IgD-negative memory B cell (primary cell): ENCODE results near the gene AKT1. TPM values are rescaled to one million over a fixed set of nuclear protein-coding genes. Genes with fewer than 3 reads are reported as not detected.
A peak's percentile ranks its signal among the peaks of the same experiment; 100 is the strongest.

Experiments
- H3K27ac Mint-ChIP-seq, 3 donors: one replicate each; pipeline ENCODE4 v1.8.0; 2020 to 2022; ENCODE audit warnings: mild to moderate bottlenecking in 3 of 3, mixed read lengths in 3 of 3, moderate library complexity in 1 of 3
- H3K27me3 Mint-ChIP-seq: one replicate; pipeline ENCODE4 v1.8.0; 2021; ENCODE audit warnings: mixed read lengths
- H3K36me3 Mint-ChIP-seq: one replicate; pipeline ENCODE4 v1.8.0; 2020; ENCODE audit warnings: mild to moderate bottlenecking, mixed read lengths
- H3K4me1 Mint-ChIP-seq, 3 donors: one replicate each; pipeline ENCODE4 v1.8.0; 2020 to 2022; ENCODE audit warnings: mixed read lengths in 3 of 3, mild to moderate bottlenecking in 1 of 3
- H3K4me3 Mint-ChIP-seq, 4 donors: one replicate each; pipeline ENCODE4 v1.8.0; 2020 to 2022; ENCODE audit warnings: mild to moderate bottlenecking in 4 of 4, mixed read lengths in 4 of 4, moderate library complexity in 3 of 4
- H3K9me3 Mint-ChIP-seq, 3 donors: one replicate each; pipeline ENCODE4 v1.8.0; 2020 to 2021; ENCODE audit warnings: mixed read lengths in 3 of 3, mild to moderate bottlenecking in 1 of 3
- polyA plus RNA-seq: library from polyadenylated mRNA; unstranded; fragments of 300-500 nt; fragmentation: Illumina TruSeq; gene quantifications from one replicate; pipeline ENCODE4 v1.2.3, GENCODE V29; 2021

AKT1 gene
- polyA plus RNA-seq, 1 donor from 2014 or later = 8.2 TPM

GRCh38 chr14:104787736-104788135 lies 7.8 kb downstream of the AKT1 start:
- H3K4me1 Mint-ChIP-seq = peaks cover 0 to 2% (median 0%) of the 10 kb centered on the region in 3 donors

DNA sequence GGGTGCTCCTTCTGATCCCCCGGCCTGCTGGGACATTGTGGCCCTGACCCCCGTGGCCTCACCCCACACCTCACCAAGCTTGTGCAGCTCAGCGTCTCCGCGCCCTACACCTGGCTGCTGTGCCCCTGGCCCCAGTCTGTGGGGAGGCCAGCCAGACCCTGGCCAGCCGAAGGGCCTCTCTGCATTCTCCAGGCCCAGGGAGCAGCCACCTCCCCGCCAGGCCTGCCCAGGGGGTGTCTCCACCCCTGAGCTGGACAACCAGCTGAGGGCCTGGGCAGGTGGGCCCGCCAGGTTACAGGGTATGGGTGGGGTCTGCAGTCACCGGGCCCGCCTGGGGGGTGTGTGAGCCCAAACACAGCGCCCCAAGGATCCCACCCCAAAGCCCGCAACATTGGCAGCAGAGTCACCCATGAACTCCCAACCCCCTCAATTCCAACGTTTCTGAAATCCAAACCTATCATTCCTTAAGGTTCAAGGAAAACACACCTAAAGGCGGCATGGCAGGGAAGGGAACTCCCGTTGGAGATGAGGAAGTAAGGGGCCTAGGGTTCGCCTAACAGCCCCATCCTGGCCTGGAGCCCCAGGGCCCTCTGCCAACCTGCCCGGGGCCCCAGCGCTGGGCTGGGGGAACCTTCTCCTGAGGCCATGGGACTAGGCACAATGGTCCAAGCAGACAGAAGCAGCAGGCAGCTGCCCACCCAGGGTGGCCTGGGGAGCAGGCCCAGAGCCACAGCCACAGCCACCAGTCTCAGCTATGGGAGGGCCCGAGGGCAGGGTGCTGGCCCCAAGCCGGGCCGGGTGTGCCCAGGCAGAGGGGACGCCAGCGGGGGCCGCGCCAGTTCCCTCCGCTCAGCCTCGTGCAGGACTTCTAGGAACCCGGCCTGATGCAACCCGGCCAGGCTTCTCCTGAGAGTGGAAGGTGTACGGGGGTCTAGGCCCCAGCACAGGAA lies 8.5 kb downstream of the AKT1 start:
- H3K36me3 Mint-ChIP-seq = no peaks in the 10 kb centered on the region
- H3K4me3 Mint-ChIP-seq = no peak overlapping the region
- no peaks in the 10 kb centered on the region for H3K9me3 Mint-ChIP-seq
- H3K27ac Mint-ChIP-seq = no peak overlapping the region
- H3K4me1 Mint-ChIP-seq = peaks cover 0 to 2% (median 0%) of the 10 kb centered on the region in 3 donors
- no peaks in the 10 kb centered on the region for H3K27me3 Mint-ChIP-seq

More at GRCh38 chr14:104787736-104788135, 7.8 kb downstream of the AKT1 start:
- no peak overlapping the region for H3K27ac Mint-ChIP-seq
- no peaks in the 10 kb centered on the region for H3K27me3 Mint-ChIP-seq
- H3K4me3 Mint-ChIP-seq = no peak overlapping the region
- H3K9me3 Mint-ChIP-seq = no peaks in the 10 kb centered on the region
- no peaks in the 10 kb centered on the region for H3K36me3 Mint-ChIP-seq

DNA sequence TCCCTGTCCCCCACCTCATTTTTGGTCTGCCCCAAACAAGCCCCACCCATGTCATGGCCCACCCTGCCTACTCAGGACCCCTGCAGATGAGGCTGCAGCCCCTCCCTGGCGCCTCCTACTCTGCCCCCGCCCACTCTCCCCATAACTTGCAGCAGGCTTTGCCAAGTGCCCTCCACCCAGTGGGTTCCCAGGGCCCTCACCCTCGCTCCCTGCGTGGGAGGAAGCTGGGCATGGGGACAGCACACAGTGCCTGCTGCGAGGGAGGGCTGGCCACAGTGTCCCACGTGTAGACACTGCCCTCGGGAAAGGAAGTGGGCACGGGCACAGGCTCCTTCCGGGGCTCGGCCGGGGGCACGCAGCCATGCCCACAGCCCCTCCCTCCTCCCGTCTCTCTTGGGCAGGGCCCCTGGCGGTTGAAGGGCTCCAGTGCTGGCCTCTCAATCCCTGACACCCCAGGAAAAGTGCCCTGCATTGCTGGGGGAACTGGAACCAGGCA lies 9.4 kb downstream of the AKT1 start:
- no peaks in the 10 kb centered on the region for H3K27me3 Mint-ChIP-seq
- H3K27ac Mint-ChIP-seq = no peak overlapping the region
- peaks cover 0 to 2% (median 0%) of the 10 kb centered on the region in 3 donors for H3K4me1 Mint-ChIP-seq
- H3K9me3 Mint-ChIP-seq = no peaks in the 10 kb centered on the region
- H3K4me3 Mint-ChIP-seq = no peak overlapping the region
- H3K36me3 Mint-ChIP-seq = no peaks in the 10 kb centered on the region

DNA sequence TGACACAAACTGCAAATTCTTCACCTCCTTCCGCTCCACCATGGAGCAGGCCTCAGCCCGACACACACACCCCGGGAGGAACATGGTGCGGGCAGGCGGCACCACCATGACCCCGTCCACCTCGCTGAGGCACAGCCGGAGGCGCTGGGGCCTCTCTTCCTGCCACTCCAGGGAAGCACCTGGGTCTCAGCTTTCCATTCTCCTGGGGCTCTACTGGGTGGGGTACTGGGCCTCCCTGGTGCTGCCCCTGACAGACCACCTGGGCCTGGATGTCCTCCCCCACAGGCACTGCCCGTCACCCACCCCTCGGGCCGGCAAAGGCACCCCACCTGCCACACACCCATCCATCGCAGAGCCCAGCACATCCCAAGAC lies 9.9 kb downstream of the AKT1 start:
- no peaks in the 10 kb centered on the region for H3K36me3 Mint-ChIP-seq
- H3K4me3 Mint-ChIP-seq = no peak overlapping the region
- peaks cover 0 to 3% (median 0%) of the 10 kb centered on the region in 3 donors for H3K4me1 Mint-ChIP-seq
- no peak overlapping the region for H3K27ac Mint-ChIP-seq
- no peaks in the 10 kb centered on the region for H3K9me3 Mint-ChIP-seq
- H3K27me3 Mint-ChIP-seq = no peaks in the 10 kb centered on the region

DNA sequence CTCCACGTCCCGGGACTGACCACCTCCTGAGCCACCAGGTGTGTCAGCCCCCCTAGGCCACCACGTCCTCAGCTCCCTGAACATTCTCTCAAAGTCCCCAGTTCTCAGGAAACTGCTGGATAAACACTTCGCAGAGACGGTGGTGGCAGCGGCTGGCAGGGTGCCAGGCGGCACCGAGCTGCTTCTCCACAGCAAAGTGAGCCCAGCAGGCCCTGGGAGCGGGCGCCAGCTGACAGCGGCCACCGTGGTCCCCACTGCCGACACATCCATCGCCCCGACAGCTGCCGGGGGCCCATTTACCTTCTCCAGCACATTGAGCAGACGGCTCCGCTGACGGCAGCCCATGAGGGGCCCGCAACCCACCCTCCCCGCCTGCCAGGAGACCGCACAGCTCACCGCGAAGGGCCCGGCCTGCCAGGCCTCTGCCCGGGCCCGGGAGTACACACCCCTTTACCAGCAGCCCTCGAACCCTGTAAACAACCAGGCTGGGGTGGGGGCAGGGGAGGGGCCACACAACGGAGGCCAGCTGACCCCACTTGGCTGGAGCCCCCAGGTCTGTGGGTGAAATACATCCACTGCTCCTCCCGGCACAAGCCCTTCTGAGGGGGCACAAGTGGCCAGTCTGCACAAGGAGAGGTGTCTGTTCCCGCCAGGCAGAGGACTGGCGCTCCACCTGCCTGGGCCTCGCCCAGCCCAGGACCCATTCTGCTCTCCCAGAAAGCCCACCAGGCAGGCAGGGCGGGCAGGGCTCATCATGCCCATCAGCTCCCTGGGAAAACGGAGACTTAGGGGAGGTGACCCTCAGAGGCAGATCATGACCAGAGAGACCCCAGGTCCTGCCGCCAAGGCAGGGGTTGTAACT lies 10.5 kb downstream of the AKT1 start:
- H3K4me3 Mint-ChIP-seq = no peak overlapping the region
- no peaks in the 10 kb centered on the region for H3K36me3 Mint-ChIP-seq

DNA sequence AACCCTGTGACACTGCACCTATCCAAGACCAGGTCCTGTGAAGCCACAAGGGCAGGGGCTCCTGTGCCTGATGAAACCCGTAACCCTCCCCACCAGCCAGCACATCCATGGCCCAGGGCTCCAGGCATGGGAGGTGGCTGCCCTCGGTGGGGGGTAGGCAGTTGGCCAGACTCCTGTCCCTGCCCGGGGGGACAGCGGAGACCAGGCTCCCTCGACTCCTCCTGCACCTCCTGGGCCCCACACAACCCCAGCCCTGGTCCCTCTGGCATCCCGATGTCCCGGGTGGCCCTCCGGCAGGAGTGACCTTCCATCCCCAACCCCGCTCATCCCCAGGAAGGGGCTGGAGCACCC lies 11.4 kb downstream of the AKT1 start:
- no peak overlapping the region for H3K27ac Mint-ChIP-seq
- no peaks in the 10 kb centered on the region for H3K27me3 Mint-ChIP-seq
- H3K4me3 Mint-ChIP-seq = no peak overlapping the region
- no peaks in the 10 kb centered on the region for H3K36me3 Mint-ChIP-seq
- peaks cover 0 to 3% (median 0%) of the 10 kb centered on the region in 3 donors for H3K4me1 Mint-ChIP-seq
- H3K9me3 Mint-ChIP-seq = no peaks in the 10 kb centered on the region

More for the DNA sequence above, 10.5 kb downstream of the AKT1 start:
- Mint-ChIP-seq H3K9me3 (no peaks in the 10 kb centered on the region), H3K4me1 (peaks cover 0 to 3% (median 0%) of the 10 kb centered on the region in 3 donors), H3K27ac (no peak overlapping the region), H3K27me3 (no peaks in the 10 kb centered on the region)

- Mint-ChIP-seq H3K4me1 (peaks cover 0 to 3% (median 0%) of the 10 kb centered on the region in 3 donors), H3K36me3 (no peaks in the 10 kb centered on the region), H3K27ac (no peak overlapping the region), H3K9me3 (no peaks in the 10 kb centered on the region), H3K27me3 (no peaks in the 10 kb centered on the region), H3K4me3 (no peak overlapping the region)
Measured at GRCh38 chr14:104783484-104784217, 11.9 kb downstream of the AKT1 start.

GRCh38 chr14:104782808-104783139 lies 12.8 kb downstream of the AKT1 start:
- no peaks in the 10 kb centered on the region for H3K27me3 Mint-ChIP-seq
- H3K9me3 Mint-ChIP-seq = no peaks in the 10 kb centered on the region
- peaks cover 0 to 3% (median 0%) of the 10 kb centered on the region in 3 donors for H3K4me1 Mint-ChIP-seq
- H3K27ac Mint-ChIP-seq = no peak overlapping the region
- H3K36me3 Mint-ChIP-seq = no peaks in the 10 kb centered on the region
- H3K4me3 Mint-ChIP-seq = no peak overlapping the region

DNA sequence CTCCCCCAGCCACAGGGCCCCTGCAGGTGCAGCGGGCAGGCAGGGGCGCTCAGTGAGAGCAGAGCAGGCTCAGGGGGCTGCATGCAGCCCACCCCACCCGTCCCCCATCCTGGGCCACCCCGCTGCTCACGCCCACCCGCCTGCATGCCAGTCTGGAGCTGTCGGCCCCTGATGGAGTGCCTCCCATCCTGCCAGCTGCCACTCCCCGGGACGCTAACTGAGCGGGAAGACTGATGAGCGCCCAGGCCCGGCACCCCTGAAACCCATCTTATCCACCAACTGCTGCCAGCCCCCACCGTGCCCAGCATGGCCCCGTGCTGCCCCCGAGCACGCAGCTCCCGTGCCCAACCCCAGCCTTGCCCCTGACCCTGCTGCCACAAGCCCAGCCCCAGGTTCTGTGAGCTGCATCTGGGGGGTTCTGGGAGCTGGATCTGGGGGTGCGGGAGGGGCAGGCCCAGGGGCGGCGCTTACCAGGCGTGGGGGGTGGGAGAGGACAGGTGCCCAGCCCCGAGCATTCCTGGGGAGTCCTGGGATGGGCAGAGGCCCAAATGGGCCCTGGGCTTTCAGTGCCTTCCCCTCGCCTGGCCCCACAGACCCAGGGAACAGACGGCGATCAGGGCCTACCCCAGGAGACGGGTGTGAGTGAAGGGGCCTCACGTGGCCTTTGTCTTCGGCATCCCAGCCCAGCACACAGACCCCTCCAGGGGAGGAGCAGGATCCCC lies 13.3 kb downstream of the AKT1 start:
- no peaks in the 10 kb centered on the region for H3K27me3 Mint-ChIP-seq
- H3K4me3 Mint-ChIP-seq = no peak overlapping the region
- peaks cover 0 to 3% (median 0%) of the 10 kb centered on the region in 3 donors for H3K4me1 Mint-ChIP-seq
- H3K36me3 Mint-ChIP-seq = no peaks in the 10 kb centered on the region
- H3K9me3 Mint-ChIP-seq = no peaks in the 10 kb centered on the region
- H3K27ac Mint-ChIP-seq = no peak overlapping the region

DNA sequence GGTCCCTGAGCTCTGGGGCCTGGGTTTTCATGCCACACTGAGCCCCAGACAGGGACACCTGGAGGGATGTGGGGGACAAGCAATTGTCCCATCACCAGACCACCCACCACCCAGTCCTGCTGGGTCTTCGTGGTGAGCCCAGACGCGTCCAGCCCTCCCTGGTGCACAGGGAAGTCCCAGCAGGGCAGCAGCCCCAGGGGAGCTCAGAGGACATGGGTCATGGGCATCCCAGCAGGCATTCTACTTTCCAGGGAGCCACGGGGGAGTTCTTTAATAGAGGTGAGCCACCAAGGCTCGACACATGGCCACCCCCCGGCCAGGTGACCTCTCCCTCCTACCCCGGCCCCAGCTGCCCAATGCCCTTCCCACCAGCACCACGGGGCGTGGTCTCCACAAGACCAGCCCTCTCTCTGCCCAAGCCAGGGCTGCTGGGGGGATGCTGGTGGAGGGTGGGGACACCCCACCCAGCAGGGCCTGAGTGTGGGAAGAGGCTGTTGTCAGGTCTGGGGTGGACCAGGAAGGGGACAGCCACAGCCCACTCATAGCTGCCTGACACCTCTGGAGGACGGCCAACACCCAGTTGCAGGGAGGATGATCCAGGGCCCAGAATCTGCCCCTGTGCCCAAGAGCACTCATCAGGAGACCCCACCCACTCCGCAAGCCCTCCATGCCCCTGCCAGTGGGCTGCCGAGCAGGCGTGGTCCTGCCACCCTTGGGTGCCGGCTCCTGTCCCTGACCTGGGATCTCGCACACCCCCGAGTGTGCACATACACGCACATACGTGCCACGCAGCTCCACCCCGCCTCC lies 14.1 kb downstream of the AKT1 start:
- Mint-ChIP-seq H3K27ac (no peak overlapping the region), H3K27me3 (no peaks in the 10 kb centered on the region), H3K4me1 (peaks cover 0 to 3% (median 0%) of the 10 kb centered on the region in 3 donors), H3K36me3 (no peaks in the 10 kb centered on the region), H3K4me3 (no peak overlapping the region), H3K9me3 (no peaks in the 10 kb centered on the region)

GRCh38 chr14:104780513-104781030 lies 15.0 kb downstream of the AKT1 start:
- H3K27me3 Mint-ChIP-seq = no peaks in the 10 kb centered on the region
- H3K4me3 Mint-ChIP-seq = no peak overlapping the region
- H3K4me1 Mint-ChIP-seq = peaks cover 0 to 3% (median 0%) of the 10 kb centered on the region in 3 donors
- H3K27ac Mint-ChIP-seq = no peak overlapping the region
- H3K36me3 Mint-ChIP-seq = no peaks in the 10 kb centered on the region
- no peaks in the 10 kb centered on the region for H3K9me3 Mint-ChIP-seq

GRCh38 chr14:104779776-104780512 lies 15.6 kb downstream of the AKT1 start:
- no peaks in the 10 kb centered on the region for H3K27me3 Mint-ChIP-seq
- H3K4me1 Mint-ChIP-seq = peaks cover 0 to 3% (median 0%) of the 10 kb centered on the region in 3 donors
- peak overlapping the region in 1 of 3 donors; percentile 43 for H3K27ac Mint-ChIP-seq
- no peaks in the 10 kb centered on the region for H3K9me3 Mint-ChIP-seq
- H3K36me3 Mint-ChIP-seq = no peaks in the 10 kb centered on the region
- H3K4me3 Mint-ChIP-seq = no peak overlapping the region
